ENCODE measurements around the gene RALGAPA2.

Gene RALGAPA2

DNA sequence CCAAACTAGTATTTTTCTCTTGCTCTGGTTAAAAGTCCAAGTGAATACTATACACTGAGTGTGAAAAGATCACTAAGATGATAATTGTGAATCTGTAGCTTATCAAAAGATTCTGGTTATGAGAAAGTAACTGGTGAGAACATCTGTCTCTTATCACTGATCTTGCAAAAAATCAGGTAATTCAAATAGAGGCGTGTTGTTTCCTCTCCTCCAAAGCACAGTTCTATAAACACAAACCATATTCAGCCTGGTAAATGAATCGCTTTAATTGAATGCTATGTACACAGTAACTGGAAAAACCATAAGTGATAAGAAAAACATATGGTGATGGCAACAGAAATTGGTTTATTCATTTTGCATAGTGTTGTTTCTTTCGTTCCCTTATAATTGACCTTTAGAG is 161.0 kb downstream of the RALGAPA2 start:
- Histone ChIP-seq H3K9ac (ENCODE audit: low read length) (no peak overlapping the region), H2AFZ (ENCODE audit: low read length) (no peak overlapping the region), H3K79me2 (ENCODE audit: insufficient read depth, low read length) (no peaks in the 10 kb centered on the region), H3K4me2 (ENCODE audit: low read length) (no peak overlapping the region), H3K36me3 (ENCODE audit: insufficient read depth, low read length) (no peaks in the 10 kb centered on the region), H3K4me3 (ENCODE audit: low read depth, low read length, poor library complexity, severe bottlenecking) (no peak overlapping the region), H3K27me3 (ENCODE audit: insufficient read depth, low read length) (no peaks in the 10 kb centered on the region), H3K4me1 (ENCODE audit: insufficient read depth, low read length, severe bottlenecking) (peaks cover 31% of the 10 kb centered on the region), H3K27ac (ENCODE audit: low read depth, low read length, poor library complexity, severe bottlenecking) (no peak overlapping the region), H3F3A (ENCODE audit: insufficient read depth, low read length) (no peaks in the 10 kb centered on the region), H4K20me1 (ENCODE audit: insufficient read depth, low read length) (no peaks in the 10 kb centered on the region), H3K9me3 (ENCODE audit: low read length) (no peaks in the 10 kb centered on the region), H3K9me2 (ENCODE audit: low read depth, low read length) (no peaks in the 10 kb centered on the region)
- TF ChIP-seq EZH2 (IDR thresholded peaks at IDR 0.05; ENCODE audit: borderline replicate concordance, low read length) = no peak
- TF ChIP-seq, protein P1, sequence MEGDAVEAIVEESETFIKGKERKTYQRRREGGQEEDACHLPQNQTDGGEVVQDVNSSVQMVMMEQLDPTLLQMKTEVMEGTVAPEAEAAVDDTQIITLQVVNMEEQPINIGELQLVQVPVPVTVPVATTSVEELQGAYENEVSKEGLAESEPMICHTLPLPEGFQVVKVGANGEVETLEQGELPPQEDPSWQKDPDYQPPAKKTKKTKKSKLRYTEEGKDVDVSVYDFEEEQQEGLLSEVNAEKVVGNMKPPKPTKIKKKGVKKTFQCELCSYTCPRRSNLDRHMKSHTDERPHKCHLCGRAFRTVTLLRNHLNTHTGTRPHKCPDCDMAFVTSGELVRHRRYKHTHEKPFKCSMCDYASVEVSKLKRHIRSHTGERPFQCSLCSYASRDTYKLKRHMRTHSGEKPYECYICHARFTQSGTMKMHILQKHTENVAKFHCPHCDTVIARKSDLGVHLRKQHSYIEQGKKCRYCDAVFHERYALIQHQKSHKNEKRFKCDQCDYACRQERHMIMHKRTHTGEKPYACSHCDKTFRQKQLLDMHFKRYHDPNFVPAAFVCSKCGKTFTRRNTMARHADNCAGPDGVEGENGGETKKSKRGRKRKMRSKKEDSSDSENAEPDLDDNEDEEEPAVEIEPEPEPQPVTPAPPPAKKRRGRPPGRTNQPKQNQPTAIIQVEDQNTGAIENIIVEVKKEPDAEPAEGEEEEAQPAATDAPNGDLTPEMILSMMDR (IDR thresholded peaks at IDR 0.05; ENCODE audit: low read length) = no peak

- Histone ChIP-seq H3F3A (ENCODE audit: insufficient read depth, low read length) (no peaks in the 10 kb centered on the region), H3K4me1 (ENCODE audit: insufficient read depth, low read length, severe bottlenecking) (peaks cover 36% of the 10 kb centered on the region), H3K9me3 (ENCODE audit: low read length) (no peaks in the 10 kb centered on the region), H3K79me2 (ENCODE audit: insufficient read depth, low read length) (no peaks in the 10 kb centered on the region), H3K36me3 (ENCODE audit: insufficient read depth, low read length) (no peaks in the 10 kb centered on the region), H4K20me1 (ENCODE audit: insufficient read depth, low read length) (no peaks in the 10 kb centered on the region), H3K4me3 (ENCODE audit: low read depth, low read length, poor library complexity, severe bottlenecking) (no peak overlapping the region), H3K27ac (ENCODE audit: low read depth, low read length, poor library complexity, severe bottlenecking) (no peak overlapping the region), H3K9ac (ENCODE audit: low read length) (no peak overlapping the region), H3K27me3 (ENCODE audit: insufficient read depth, low read length) (no peaks in the 10 kb centered on the region), H3K9me2 (ENCODE audit: low read depth, low read length) (no peaks in the 10 kb centered on the region), H2AFZ (ENCODE audit: low read length) (no peak overlapping the region), H3K4me2 (ENCODE audit: low read length) (no peak overlapping the region)
- TF ChIP-seq EZH2 (IDR thresholded peaks at IDR 0.05; ENCODE audit: borderline replicate concordance, low read length) = no peak
- TF ChIP-seq, protein P1 (IDR thresholded peaks at IDR 0.05; ENCODE audit: low read length) = no peak
These were observed 162.7 kb downstream of the RALGAPA2 start for GRCh38 chr20:20549704-20550103.

GRCh38 chr20:20549267-20549612 is 163.2 kb downstream of the RALGAPA2 start:
- Histone ChIP-seq H3K4me2 (ENCODE audit: low read length) (no peak overlapping the region), H3K27ac (ENCODE audit: low read depth, low read length, poor library complexity, severe bottlenecking) (no peak overlapping the region), H3K4me3 (ENCODE audit: low read depth, low read length, poor library complexity, severe bottlenecking) (no peak overlapping the region), H4K20me1 (ENCODE audit: insufficient read depth, low read length) (no peaks in the 10 kb centered on the region), H3K79me2 (ENCODE audit: insufficient read depth, low read length) (no peaks in the 10 kb centered on the region), H3K9me3 (ENCODE audit: low read length) (no peaks in the 10 kb centered on the region), H3K36me3 (ENCODE audit: insufficient read depth, low read length) (no peaks in the 10 kb centered on the region), H3K9ac (ENCODE audit: low read length) (no peak overlapping the region), H3K9me2 (ENCODE audit: low read depth, low read length) (no peaks in the 10 kb centered on the region), H2AFZ (ENCODE audit: low read length) (no peak overlapping the region), H3F3A (ENCODE audit: insufficient read depth, low read length) (no peaks in the 10 kb centered on the region), H3K4me1 (ENCODE audit: insufficient read depth, low read length, severe bottlenecking) (peaks cover 36% of the 10 kb centered on the region), H3K27me3 (ENCODE audit: insufficient read depth, low read length) (no peaks in the 10 kb centered on the region)
- TF ChIP-seq, protein P1 (IDR thresholded peaks at IDR 0.05; ENCODE audit: low read length) = no peak
- no peak for TF ChIP-seq EZH2 (IDR thresholded peaks at IDR 0.05; ENCODE audit: borderline replicate concordance, low read length)

Measured in OCI-LY1 (cell line).